K562 (cell line): ENCODE measurements around the gene ENPP7.

Experiments used
- E4F1 ChIP-seq: fragments of 250-450 bp; sonication (Bioruptor Pico); IDR thresholded peaks from 2 replicates; pipeline ENCODE4 v1.5.0; 2021; ENCODE audit warnings: mild to moderate bottlenecking, borderline replicate concordance
- EZH2 ChIP-seq: IDR thresholded peaks from 2 replicates; pipeline ENCODE4 v1.6.1; 2012; ENCODE audit warnings: low read depth, mild to moderate bottlenecking, inconsistent platforms, low read length, borderline replicate concordance
- MXI1 ChIP-seq: IDR thresholded peaks from 2 replicates; pipeline ENCODE4 v1.6.1; 2011; ENCODE audit warnings: low read depth, mild to moderate bottlenecking, improper control_type of control experiment, low read length
- NBN ChIP-seq: fragments of 450-650 bp; IDR thresholded peaks from 2 replicates; pipeline ENCODE4 v1.6.1; 2016; ENCODE audit warnings: low read depth, mild to moderate bottlenecking
- NR2C1 ChIP-seq, 2 experiments: fragments of 450-650 bp; IDR thresholded peaks; 2 replicates each; pipeline ENCODE4 v1.6.1; 2017; ENCODE audit warnings: mild to moderate bottlenecking in 2 of 2, antibody characterized with exemption in 1 of 2, inconsistent platforms in 1 of 2, missing compliant biosample characterization in 1 of 2, missing genetic modification characterization in 1 of 2
- SIN3A ChIP-seq, 2 experiments: fragments of 150-350 bp in 1 of 2; IDR thresholded peaks; 2 replicates each; pipeline ENCODE4 v1.6.1; 2011 to 2016; ENCODE audit warnings: borderline replicate concordance in 2 of 2, low read depth in 2 of 2, low read length in 2 of 2, mild to moderate bottlenecking in 2 of 2, moderate library complexity in 2 of 2; ENCODE audit not compliant: control insufficient read depth in 1 of 2
- TCF7L2 ChIP-seq: fragments of 150-350 bp; IDR thresholded peaks from 2 replicates; pipeline ENCODE4 v1.6.1; 2016; ENCODE audit warnings: low read depth, mild to moderate bottlenecking, low read length, moderate library complexity
- TOE1 ChIP-seq, 2 experiments: fragments of 450-650 bp in 1 of 2; sonication (generic) in 1 of 2; formaldehyde crosslinking in 1 of 2; IDR thresholded peaks; 2 replicates each; pipeline versions ENCODE4 v1.7.1 to v1.8.0; 2016 to 2022; ENCODE audit warnings: borderline replicate concordance in 2 of 2, mild to moderate bottlenecking in 2 of 2, antibody characterized with exemption in 1 of 2, inconsistent platforms in 1 of 2, low read depth in 1 of 2, missing genetic modification reagents in 1 of 2, moderate library complexity in 1 of 2
- ZNF766 ChIP-seq: fragments of 200-800 bp; sonication (Bioruptor generic); conservative IDR thresholded peaks from 2 replicates; pipeline ENCODE4 v1.6.1; 2016; ENCODE audit warnings: missing genetic modification characterization, missing compliant biosample characterization
- TF ChIP-seq, protein P1 (sequence below): fragments of 250-450 bp; sonication (Bioruptor Pico); IDR thresholded peaks from 2 replicates; pipeline ENCODE4 v1.8.0; 2021; ENCODE audit warnings: moderate library complexity, mild to moderate bottlenecking, inconsistent platforms
- TF ChIP-seq, protein P2 (sequence below): fragments of 250-450 bp; sonication (Bioruptor Pico); IDR thresholded peaks from 2 replicates; pipeline ENCODE4 v1.4.0; 2020; ENCODE audit warnings: mild to moderate bottlenecking

DNA sequence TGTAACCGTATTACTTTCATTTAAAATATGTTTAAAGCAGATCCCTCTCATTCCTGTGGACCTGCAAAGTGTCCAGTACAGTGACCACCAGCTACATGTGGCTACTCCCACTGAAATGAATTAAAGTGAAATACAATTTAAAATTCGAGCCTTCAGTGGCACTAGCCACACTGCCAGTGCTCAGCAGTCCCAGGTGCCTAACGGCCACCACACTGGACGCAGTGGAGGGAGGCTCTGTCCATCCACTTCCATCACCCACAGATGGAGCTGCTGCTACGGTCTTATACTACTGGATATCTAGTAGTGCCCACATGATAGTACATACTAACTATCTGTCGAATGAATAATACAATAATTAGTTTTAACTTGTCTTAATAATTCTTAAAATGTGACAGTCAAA is 44.9 kb downstream of the ENPP7 start:
- TF ChIP-seq TOE1 (IDR thresholded peaks at IDR 0.05; ENCODE audit: borderline replicate concordance), result no peak
- TF ChIP-seq TOE1 (CRISPR knock-in tag; IDR thresholded peaks at IDR 0.05; ENCODE audit: borderline replicate concordance, low read depth), result no peak
- TF ChIP-seq ZNF766 (CRISPR knock-in tag), result no peak
- TF ChIP-seq MXI1, result no peak
- TF ChIP-seq TCF7L2, result no peak
- no peak for TF ChIP-seq EZH2
- TF ChIP-seq, protein P1, sequence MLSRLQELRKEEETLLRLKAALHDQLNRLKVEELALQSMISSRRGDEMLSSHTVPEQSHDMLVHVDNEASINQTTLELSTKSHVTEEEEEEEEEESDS (CRISPR knock-in tag), result no peak
- no peak for TF ChIP-seq NR2C1 (IDR thresholded peaks at IDR 0.05)
- TF ChIP-seq NR2C1 (tag; IDR thresholded peaks at IDR 0.05), result no peak
- no peak for TF ChIP-seq SIN3A (IDR thresholded peaks at IDR 0.05; ENCODE audit: borderline replicate concordance in 2 of 2, control insufficient read depth in 1 of 2, low read depth in 2 of 2, low read length in 2 of 2)
- TF ChIP-seq E4F1 (CRISPR knock-in tag), result no peak
- TF ChIP-seq, protein P2, sequence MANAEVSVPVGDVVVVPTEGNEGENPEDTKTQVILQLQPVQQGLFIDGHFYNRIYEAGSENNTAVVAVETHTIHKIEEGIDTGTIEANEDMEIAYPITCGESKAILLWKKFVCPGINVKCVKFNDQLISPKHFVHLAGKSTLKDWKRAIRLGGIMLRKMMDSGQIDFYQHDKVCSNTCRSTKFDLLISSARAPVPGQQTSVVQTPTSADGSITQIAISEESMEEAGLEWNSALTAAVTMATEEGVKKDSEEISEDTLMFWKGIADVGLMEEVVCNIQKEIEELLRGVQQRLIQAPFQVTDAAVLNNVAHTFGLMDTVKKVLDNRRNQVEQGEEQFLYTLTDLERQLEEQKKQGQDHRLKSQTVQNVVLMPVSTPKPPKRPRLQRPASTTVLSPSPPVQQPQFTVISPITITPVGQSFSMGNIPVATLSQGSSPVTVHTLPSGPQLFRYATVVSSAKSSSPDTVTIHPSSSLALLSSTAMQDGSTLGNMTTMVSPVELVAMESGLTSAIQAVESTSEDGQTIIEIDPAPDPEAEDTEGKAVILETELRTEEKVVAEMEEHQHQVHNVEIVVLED (CRISPR knock-in tag), result no peak
- TF ChIP-seq NBN, result no peak
